ENCODE measurements around the gene GPATCH8. TPM values are rescaled to one million over a fixed set of nuclear protein-coding genes. Genes with fewer than 3 reads are reported as not detected.
A peak's percentile ranks its signal among the peaks of the same experiment; 100 is the strongest.
"Not testable (repeated sequence)": the region's sequence is repeated elsewhere in the genome, so short reads cannot be mapped to it uniquely, and the experiment has no call there.

The GPATCH8 gene
- total RNA-seq, 1 experiment from 2014 or later: 17.1 TPM

- no peak for DNase-seq (ENCODE audit: low read depth)
Measured at GRCh38 chr17:44527954-44528353, 24.7 kb upstream of the GPATCH8 start.

GRCh38 chr17:44527102-44527501 is 23.9 kb upstream of the GPATCH8 start:
- no peak for DNase-seq (ENCODE audit: low read depth)

GRCh38 chr17:44523672-44523972 is 20.4 kb upstream of the GPATCH8 start:
- no peak for DNase-seq (ENCODE audit: low read depth)

- DNase-seq (ENCODE audit: low read depth): peak; percentile 57
Measured at GRCh38 chr17:44522883-44523671, 19.9 kb upstream of the GPATCH8 start.

GRCh38 chr17:44518032-44518431 is 14.8 kb upstream of the GPATCH8 start:
- DNase-seq (ENCODE audit: low read depth): peak; percentile 44

GRCh38 chr17:44511241-44512134 is 8.3 kb upstream of the GPATCH8 start:
- DNase-seq (ENCODE audit: low read depth): peak; percentile 9

GRCh38 chr17:44506939-44507604 is 3.9 kb upstream of the GPATCH8 start:
- DNase-seq (ENCODE audit: low read depth): not testable (repeated sequence)

GRCh38 chr17:44502598-44503146 is 534 bp downstream of the GPATCH8 start:
- DNase-seq (ENCODE audit: low read depth): peak; percentile 36

GRCh38 chr17:44501866-44502375 is 1.3 kb downstream of the GPATCH8 start:
- DNase-seq (ENCODE audit: low read depth): peak; percentile 7

- DNase-seq (ENCODE audit: low read depth): no peak
Measured at GRCh38 chr17:44499722-44500121, 3.5 kb downstream of the GPATCH8 start.

- no peak for DNase-seq (ENCODE audit: low read depth)
Measured at GRCh38 chr17:44496815-44497214, 6.4 kb downstream of the GPATCH8 start.

- DNase-seq (ENCODE audit: low read depth): no peak
Measured at GRCh38 chr17:44493339-44493738, 9.9 kb downstream of the GPATCH8 start.

GRCh38 chr17:44492706-44493272 is 10.4 kb downstream of the GPATCH8 start:
- DNase-seq (ENCODE audit: low read depth): peak; percentile 8

GRCh38 chr17:44489581-44489980 is 13.6 kb downstream of the GPATCH8 start:
- no peak for DNase-seq (ENCODE audit: low read depth)

GRCh38 chr17:44487170-44487569 is 16.0 kb downstream of the GPATCH8 start:
- no peak for DNase-seq (ENCODE audit: low read depth)

GRCh38 chr17:44473367-44473766 is 29.8 kb downstream of the GPATCH8 start:
- DNase-seq (ENCODE audit: low read depth): no peak

- no peak for DNase-seq (ENCODE audit: low read depth)
Measured at GRCh38 chr17:44469676-44470075, 33.5 kb downstream of the GPATCH8 start.

GRCh38 chr17:44467108-44467507 is 36.1 kb downstream of the GPATCH8 start:
- no peak for DNase-seq (ENCODE audit: low read depth)

GRCh38 chr17:44466339-44466738 is 36.9 kb downstream of the GPATCH8 start:
- no peak for DNase-seq (ENCODE audit: low read depth)

GRCh38 chr17:44465897-44466296 is 37.3 kb downstream of the GPATCH8 start:
- DNase-seq (ENCODE audit: low read depth): no peak

GRCh38 chr17:44465276-44465675 is 37.9 kb downstream of the GPATCH8 start:
- DNase-seq (ENCODE audit: low read depth): no peak

GRCh38 chr17:44464037-44464436 is 39.2 kb downstream of the GPATCH8 start:
- peak; percentile 4 for DNase-seq (ENCODE audit: low read depth)

Data from M059J (cell line).